Tibial artery (tissue), 4 donors: ENCODE results near the gene GIMAP7.

ENCODE experiments used
- DNase-seq, 2 donors: peaks; one replicate each; pipeline ENCODE4 v3.0.0-alpha.2; 2019
- H3K27ac ChIP-seq, 2 donors: fragments of 200-600 bp; sonication (generic) in 1 of 2; 1 replicate in 1 of 2; 2 replicates in 1 of 2; pipeline ENCODE4 v1.5.1; 2018 to 2019; ENCODE audit warnings: mild to moderate bottlenecking in 1 of 2
- H3K27me3 ChIP-seq, 2 donors: fragments of 200-600 bp; sonication (generic) in 1 of 2; one replicate each; pipeline versions ENCODE4 v1.5.1 to v1.6.0; 2016 to 2019
- H3K36me3 ChIP-seq, 3 donors: fragments of 200-600 bp; sonication (generic) in 2 of 3; one replicate each; pipeline ENCODE4 v1.5.1; 2016 to 2019; ENCODE audit warnings: mild to moderate bottlenecking in 2 of 3
- H3K4me1 ChIP-seq, 4 donors: fragments of 200-600 bp; sonication (generic) in 2 of 4; 1 replicate in 3 of 4; 2 replicates in 1 of 4; pipeline ENCODE4 v1.5.1; 2016 to 2019
- H3K4me3 ChIP-seq, 2 donors: fragments of 200-600 bp; sonication (generic) in 1 of 2; 1 replicate in 1 of 2; 2 replicates in 1 of 2; pipeline ENCODE4 v1.5.1; 2018 to 2019; ENCODE audit warnings: mild to moderate bottlenecking in 2 of 2
- H3K9me3 ChIP-seq, 3 donors: fragments of 200-600 bp; sonication (generic) in 1 of 3; one replicate each; pipeline ENCODE4 v1.5.1; 2016 to 2019
- CTCF ChIP-seq, 2 experiments: fragments of 200-600 bp in 1 of 2; fragments of 450-650 bp in 1 of 2; IDR thresholded peaks; one replicate each; pipeline ENCODE4 v1.5.1; 2017 to 2019; ENCODE audit warnings: antibody characterized with exemption in 2 of 2, mild to moderate bottlenecking in 1 of 2, moderate library complexity in 1 of 2
- intact Hi-C: fragments of 100-400 bp; cut with DNase I; formaldehyde crosslinking; loops from one replicate; pipeline ENCODE4 v1.15.0; 2023; ENCODE audit warnings: low total_unique reads

Gene GIMAP7

GRCh38 chr7:150503155-150503554 lies 11.5 kb upstream of the GIMAP7 start:
- H3K4me3 ChIP-seq = no peak overlapping the region
- no peak for TF ChIP-seq CTCF (IDR thresholded peaks at IDR 0.05)
- intact Hi-C loops = no loop called here
- H3K27ac ChIP-seq = no peak overlapping the region
- DNase-seq = no peak
- H3K9me3 ChIP-seq = peaks cover 0 to 7% (median 0%) of the 10 kb centered on the region in 3 donors
- H3K4me1 ChIP-seq = no peaks in the 10 kb centered on the region
- H3K36me3 ChIP-seq = no peaks in the 10 kb centered on the region
- no peaks in the 10 kb centered on the region for H3K27me3 ChIP-seq

GRCh38 chr7:150503581-150503980 lies 11.1 kb upstream of the GIMAP7 start:
- DNase-seq = no peak
- TF ChIP-seq CTCF (IDR thresholded peaks at IDR 0.05) = no peak
- no peaks in the 10 kb centered on the region for H3K4me1 ChIP-seq
- H3K27me3 ChIP-seq = no peaks in the 10 kb centered on the region
- peaks cover 0 to 7% (median 0%) of the 10 kb centered on the region in 3 donors for H3K9me3 ChIP-seq
- intact Hi-C loops = no loop called here
- no peak overlapping the region for H3K4me3 ChIP-seq
- no peak overlapping the region for H3K27ac ChIP-seq
- H3K36me3 ChIP-seq = no peaks in the 10 kb centered on the region

GRCh38 chr7:150507947-150508602 lies 6.6 kb upstream of the GIMAP7 start:
- intact Hi-C loops = no loop called here
- H3K27me3 ChIP-seq = no peaks in the 10 kb centered on the region

GRCh38 chr7:150511048-150511447 lies 3.6 kb upstream of the GIMAP7 start:
- no peaks in the 10 kb centered on the region for H3K36me3 ChIP-seq
- H3K9me3 ChIP-seq = no peaks in the 10 kb centered on the region
- H3K27me3 ChIP-seq = no peaks in the 10 kb centered on the region
- intact Hi-C loops = no loop called here
- H3K4me3 ChIP-seq = no peak overlapping the region
- no peak for TF ChIP-seq CTCF (IDR thresholded peaks at IDR 0.05)
- no peaks in the 10 kb centered on the region for H3K4me1 ChIP-seq
- DNase-seq = no peak
- no peak overlapping the region for H3K27ac ChIP-seq

More at GRCh38 chr7:150507947-150508602, 6.6 kb upstream of the GIMAP7 start:
- Histone ChIP-seq H3K27ac (no peak overlapping the region), H3K36me3 (no peaks in the 10 kb centered on the region), H3K9me3 (no peaks in the 10 kb centered on the region), H3K4me1 (no peaks in the 10 kb centered on the region), H3K4me3 (no peak overlapping the region)
- TF ChIP-seq CTCF (IDR thresholded peaks at IDR 0.05) = no peak
- DNase-seq = no peak

GRCh38 chr7:150513758-150514157 lies 914 bp upstream of the GIMAP7 start:
- no peak overlapping the region for H3K27ac ChIP-seq
- no peaks in the 10 kb centered on the region for H3K36me3 ChIP-seq
- no peaks in the 10 kb centered on the region for H3K4me1 ChIP-seq
- H3K9me3 ChIP-seq = no peaks in the 10 kb centered on the region
- TF ChIP-seq CTCF (IDR thresholded peaks at IDR 0.05) = no peak
- no peak for DNase-seq
- no peaks in the 10 kb centered on the region for H3K27me3 ChIP-seq
- H3K4me3 ChIP-seq = no peak overlapping the region
- intact Hi-C loops = no loop called here
